ENCODE data around the gene CAP1. TPM values are rescaled to one million over a fixed set of nuclear protein-coding genes. Genes with fewer than 3 reads are reported as not detected.

Gene CAP1
- total and polyA plus RNA-seq, 9 of the 15 experiments (the other 6 are each of a cell fraction or from before 2014, with no cell fraction given): 230 to 658 (median 281) TPM

GRCh38 chr1:40036574-40036973, 4.0 kb upstream of the CAP1 start (continued):
- TF ChIP-seq, protein P1, sequence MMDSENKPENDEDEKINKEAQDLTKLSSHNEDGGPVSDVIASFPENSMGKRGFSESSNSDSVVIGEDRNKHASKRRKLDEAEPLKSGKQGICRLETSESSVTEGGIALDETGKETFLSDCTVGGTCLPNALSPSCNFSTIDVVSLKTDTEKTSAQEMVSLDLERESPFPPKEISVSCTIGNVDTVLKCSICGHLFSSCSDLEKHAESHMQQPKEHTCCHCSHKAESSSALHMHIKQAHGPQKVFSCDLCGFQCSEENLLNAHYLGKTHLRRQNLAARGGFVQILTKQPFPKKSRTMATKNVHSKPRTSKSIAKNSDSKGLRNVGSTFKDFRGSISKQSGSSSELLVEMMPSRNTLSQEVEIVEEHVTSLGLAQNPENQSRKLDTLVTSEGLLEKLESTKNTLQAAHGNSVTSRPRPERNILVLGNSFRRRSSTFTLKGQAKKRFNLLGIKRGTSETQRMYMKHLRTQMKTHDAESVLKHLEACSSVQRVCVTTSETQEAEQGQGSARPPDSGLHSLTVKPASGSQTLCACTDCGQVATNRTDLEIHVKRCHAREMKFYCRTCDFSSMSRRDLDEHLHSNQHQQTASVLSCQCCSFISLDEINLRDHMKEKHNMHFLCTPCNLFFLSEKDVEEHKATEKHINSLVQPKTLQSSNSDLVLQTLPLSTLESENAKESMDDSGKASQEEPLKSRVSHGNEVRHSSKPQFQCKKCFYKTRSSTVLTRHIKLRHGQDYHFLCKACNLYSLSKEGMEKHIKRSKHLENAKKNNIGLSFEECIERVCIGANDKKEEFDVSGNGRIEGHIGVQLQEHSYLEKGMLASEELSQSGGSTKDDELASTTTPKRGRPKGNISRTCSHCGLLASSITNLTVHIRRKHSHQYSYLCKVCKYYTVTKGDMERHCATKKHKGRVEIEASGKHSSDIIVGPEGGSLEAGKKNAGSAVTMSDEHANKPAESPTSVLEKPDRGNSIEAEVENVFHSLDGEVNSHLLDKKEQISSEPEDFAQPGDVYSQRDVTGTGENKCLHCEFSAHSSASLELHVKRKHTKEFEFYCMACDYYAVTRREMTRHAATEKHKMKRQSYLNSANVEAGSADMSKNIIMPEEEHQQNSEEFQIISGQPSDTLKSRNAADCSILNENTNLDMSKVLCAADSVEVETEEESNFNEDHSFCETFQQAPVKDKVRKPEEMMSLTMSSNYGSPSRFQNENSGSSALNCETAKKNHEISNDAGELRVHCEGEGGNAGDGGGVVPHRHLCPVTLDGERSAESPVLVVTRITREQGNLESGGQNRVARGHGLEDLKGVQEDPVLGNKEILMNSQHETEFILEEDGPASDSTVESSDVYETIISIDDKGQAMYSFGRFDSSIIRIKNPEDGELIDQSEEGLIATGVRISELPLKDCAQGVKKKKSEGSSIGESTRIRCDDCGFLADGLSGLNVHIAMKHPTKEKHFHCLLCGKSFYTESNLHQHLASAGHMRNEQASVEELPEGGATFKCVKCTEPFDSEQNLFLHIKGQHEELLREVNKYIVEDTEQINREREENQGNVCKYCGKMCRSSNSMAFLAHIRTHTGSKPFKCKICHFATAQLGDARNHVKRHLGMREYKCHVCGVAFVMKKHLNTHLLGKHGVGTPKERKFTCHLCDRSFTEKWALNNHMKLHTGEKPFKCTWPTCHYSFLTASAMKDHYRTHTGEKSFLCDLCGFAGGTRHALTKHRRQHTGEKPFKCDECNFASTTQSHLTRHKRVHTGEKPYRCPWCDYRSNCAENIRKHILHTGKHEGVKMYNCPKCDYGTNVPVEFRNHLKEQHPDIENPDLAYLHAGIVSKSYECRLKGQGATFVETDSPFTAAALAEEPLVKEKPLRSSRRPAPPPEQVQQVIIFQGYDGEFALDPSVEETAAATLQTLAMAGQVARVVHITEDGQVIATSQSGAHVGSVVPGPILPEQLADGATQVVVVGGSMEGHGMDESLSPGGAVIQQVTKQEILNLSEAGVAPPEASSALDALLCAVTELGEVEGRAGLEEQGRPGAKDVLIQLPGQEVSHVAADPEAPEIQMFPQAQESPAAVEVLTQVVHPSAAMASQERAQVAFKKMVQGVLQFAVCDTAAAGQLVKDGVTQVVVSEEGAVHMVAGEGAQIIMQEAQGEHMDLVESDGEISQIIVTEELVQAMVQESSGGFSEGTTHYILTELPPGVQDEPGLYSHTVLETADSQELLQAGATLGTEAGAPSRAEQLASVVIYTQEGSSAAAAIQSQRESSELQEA (IDR thresholded peaks at IDR 0.05; ENCODE audit: low read depth): no peak
- TF ChIP-seq MYC (IDR thresholded peaks at IDR 0.05; ENCODE audit: low read depth, low read length): peak; percentile 18; the same call in 1 of the 2 replicates
- TF ChIP-seq MYC (CRISPR knock-in tag; IDR thresholded peaks at IDR 0.05; ENCODE audit: borderline replicate concordance, low read depth): no peak
- TF ChIP-seq, protein P2, sequence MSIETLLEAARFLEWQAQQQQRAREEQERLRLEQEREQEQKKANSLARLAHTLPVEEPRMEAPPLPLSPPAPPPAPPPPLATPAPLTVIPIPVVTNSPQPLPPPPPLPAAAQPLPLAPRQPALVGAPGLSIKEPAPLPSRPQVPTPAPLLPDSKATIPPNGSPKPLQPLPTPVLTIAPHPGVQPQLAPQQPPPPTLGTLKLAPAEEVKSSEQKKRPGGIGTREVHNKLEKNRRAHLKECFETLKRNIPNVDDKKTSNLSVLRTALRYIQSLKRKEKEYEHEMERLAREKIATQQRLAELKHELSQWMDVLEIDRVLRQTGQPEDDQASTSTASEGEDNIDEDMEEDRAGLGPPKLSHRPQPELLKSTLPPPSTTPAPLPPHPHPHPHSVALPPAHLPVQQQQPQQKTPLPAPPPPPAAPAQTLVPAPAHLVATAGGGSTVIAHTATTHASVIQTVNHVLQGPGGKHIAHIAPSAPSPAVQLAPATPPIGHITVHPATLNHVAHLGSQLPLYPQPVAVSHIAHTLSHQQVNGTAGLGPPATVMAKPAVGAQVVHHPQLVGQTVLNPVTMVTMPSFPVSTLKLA (conservative IDR thresholded peaks at IDR 0.05): no peak
- TF ChIP-seq SMARCE1 (IDR thresholded peaks at IDR 0.05): peak; percentile 85
- 0 out of 2 replicates have a peak, but pooled peaks have one; percentile 50 for TF ChIP-seq ZNF592 (IDR thresholded peaks at IDR 0.05)
- peak; percentile 68; the same call in 1 of the 2 replicates for TF ChIP-seq POLR2AphosphoS5 (IDR thresholded peaks at IDR 0.05; ENCODE audit: control insufficient read depth, insufficient read depth, low read depth, low read length)
- TF ChIP-seq E2F3 (CRISPR knock-in tag; IDR thresholded peaks at IDR 0.05): no peak
